HepG2 (cell line): ENCODE data around the gene TPI1. TPM values are rescaled to one million over a fixed set of nuclear protein-coding genes. Genes with fewer than 3 reads are reported as not detected.
A peak's percentile ranks its signal among the peaks of the same experiment; 100 is the strongest.

Experiments
- CHCHD3 ChIP-seq: sonication (generic); formaldehyde crosslinking; IDR thresholded peaks from 2 replicates; pipeline ENCODE4 v1.8.0; 2022; ENCODE audit warnings: mild to moderate bottlenecking, missing genetic modification reagents, moderate library complexity
- ELF3 ChIP-seq: IDR thresholded peaks from 2 replicates; pipeline ENCODE4 v1.6.1; 2016; ENCODE audit warnings: missing genetic modification reagents, missing compliant biosample characterization
- ISL2 ChIP-seq: sonication (generic); formaldehyde crosslinking; IDR thresholded peaks from 2 replicates; pipeline ENCODE4 v1.5.0; 2020; ENCODE audit warnings: missing genetic modification reagents
- KDM4B ChIP-seq: sonication (generic); formaldehyde crosslinking; IDR thresholded peaks from 2 replicates; pipeline ENCODE4 v1.4.0; 2020; ENCODE audit warnings: missing genetic modification reagents
- NFRKB ChIP-seq: fragments of 450-650 bp; IDR thresholded peaks from 2 replicates; pipeline ENCODE4 v1.6.1; 2017
- NR0B2 ChIP-seq: sonication (generic); formaldehyde crosslinking; IDR thresholded peaks from 2 replicates; pipeline ENCODE4 v1.4.0; 2020; ENCODE audit warnings: mild to moderate bottlenecking, missing genetic modification reagents
- PPARG ChIP-seq: conservative IDR thresholded peaks from 2 replicates; pipeline ENCODE4 v1.6.1; 2016; ENCODE audit warnings: missing biosample characterization, missing genetic modification reagents
- RXRA ChIP-seq: sonication (generic); formaldehyde crosslinking; IDR thresholded peaks from 2 replicates; pipeline ENCODE4 v1.5.1; 2020; ENCODE audit warnings: missing genetic modification reagents
- SMAD9 ChIP-seq: sonication (generic); formaldehyde crosslinking; IDR thresholded peaks from 2 replicates; pipeline ENCODE4 v1.5.1; 2020; ENCODE audit warnings: mild to moderate bottlenecking, missing genetic modification reagents
- ZNF704 ChIP-seq: sonication (generic); formaldehyde crosslinking; IDR thresholded peaks from 2 replicates; pipeline ENCODE4 v1.8.1; 2023; ENCODE audit warnings: mild to moderate bottlenecking, inconsistent platforms, moderate library complexity, missing genetic modification reagents, borderline replicate concordance
- polyA plus RNA-seq, 8 experiments: library from polyadenylated mRNA; depleted of rRNA in 3 of 8; stranded (reverse) in 7 of 8; unstranded in 1 of 8; fragments of >200 nt; fragmentation: Illumina TruSeq in 4 of 8; extraction: Trizol in 4 of 8; gene quantifications; 2 replicates each; pipeline versions ENCODE4 v1.2.1 to v1.2.3, GENCODE V29; 2011 to 2016; ENCODE audit warnings: low read depth in 4 of 8, missing spikeins in 1 of 8, mixed read lengths in 1 of 8; ENCODE audit not compliant: insufficient read depth in 1 of 8
- total RNA-seq, 5 experiments: library from RNA; depleted of rRNA; stranded (reverse); fragments of >200 nt; fragmentation: Illumina TruSeq; extraction: Trizol; gene quantifications; 2 replicates each; pipeline ENCODE4 v1.2.3, GENCODE V29; 2016; ENCODE audit warnings: low read depth in 1 of 5
- TF ChIP-seq, protein P1 (sequence below): IDR thresholded peaks from 2 replicates; pipeline ENCODE4 v1.6.1; 2018; ENCODE audit warnings: missing genetic modification reagents
- TF ChIP-seq, protein P2 (sequence below): sonication (generic); formaldehyde crosslinking; IDR thresholded peaks from 2 replicates; pipeline ENCODE4 v1.4.0; 2020; ENCODE audit warnings: missing genetic modification reagents
- TF ChIP-seq, protein P3 (sequence below): sonication (generic); formaldehyde crosslinking; IDR thresholded peaks from 2 replicates; pipeline ENCODE4 v1.8.0; 2022; ENCODE audit warnings: missing genetic modification reagents, mild to moderate bottlenecking, inconsistent platforms, borderline replicate concordance
- TF ChIP-seq, protein P4 (sequence below): sonication (generic); formaldehyde crosslinking; IDR thresholded peaks from 2 replicates; pipeline ENCODE4 v1.4.0; 2020; ENCODE audit warnings: missing genetic modification reagents, mild to moderate bottlenecking, borderline replicate concordance
- TF ChIP-seq, protein P5 (sequence below): sonication (generic); formaldehyde crosslinking; IDR thresholded peaks from 2 replicates; pipeline ENCODE4 v1.5.0; 2020; ENCODE audit warnings: mild to moderate bottlenecking, missing genetic modification reagents

TPI1 gene
- total and polyA plus RNA-seq, 2 of the 13 experiments (the other 11 are each of a cell fraction or from before 2014, with no cell fraction given) = 945 to 2,535 TPM

- TF ChIP-seq, protein P1, sequence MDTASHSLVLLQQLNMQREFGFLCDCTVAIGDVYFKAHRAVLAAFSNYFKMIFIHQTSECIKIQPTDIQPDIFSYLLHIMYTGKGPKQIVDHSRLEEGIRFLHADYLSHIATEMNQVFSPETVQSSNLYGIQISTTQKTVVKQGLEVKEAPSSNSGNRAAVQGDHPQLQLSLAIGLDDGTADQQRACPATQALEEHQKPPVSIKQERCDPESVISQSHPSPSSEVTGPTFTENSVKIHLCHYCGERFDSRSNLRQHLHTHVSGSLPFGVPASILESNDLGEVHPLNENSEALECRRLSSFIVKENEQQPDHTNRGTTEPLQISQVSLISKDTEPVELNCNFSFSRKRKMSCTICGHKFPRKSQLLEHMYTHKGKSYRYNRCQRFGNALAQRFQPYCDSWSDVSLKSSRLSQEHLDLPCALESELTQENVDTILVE (CRISPR knock-in tag) = peak; percentile 92
- TF ChIP-seq, protein P2, sequence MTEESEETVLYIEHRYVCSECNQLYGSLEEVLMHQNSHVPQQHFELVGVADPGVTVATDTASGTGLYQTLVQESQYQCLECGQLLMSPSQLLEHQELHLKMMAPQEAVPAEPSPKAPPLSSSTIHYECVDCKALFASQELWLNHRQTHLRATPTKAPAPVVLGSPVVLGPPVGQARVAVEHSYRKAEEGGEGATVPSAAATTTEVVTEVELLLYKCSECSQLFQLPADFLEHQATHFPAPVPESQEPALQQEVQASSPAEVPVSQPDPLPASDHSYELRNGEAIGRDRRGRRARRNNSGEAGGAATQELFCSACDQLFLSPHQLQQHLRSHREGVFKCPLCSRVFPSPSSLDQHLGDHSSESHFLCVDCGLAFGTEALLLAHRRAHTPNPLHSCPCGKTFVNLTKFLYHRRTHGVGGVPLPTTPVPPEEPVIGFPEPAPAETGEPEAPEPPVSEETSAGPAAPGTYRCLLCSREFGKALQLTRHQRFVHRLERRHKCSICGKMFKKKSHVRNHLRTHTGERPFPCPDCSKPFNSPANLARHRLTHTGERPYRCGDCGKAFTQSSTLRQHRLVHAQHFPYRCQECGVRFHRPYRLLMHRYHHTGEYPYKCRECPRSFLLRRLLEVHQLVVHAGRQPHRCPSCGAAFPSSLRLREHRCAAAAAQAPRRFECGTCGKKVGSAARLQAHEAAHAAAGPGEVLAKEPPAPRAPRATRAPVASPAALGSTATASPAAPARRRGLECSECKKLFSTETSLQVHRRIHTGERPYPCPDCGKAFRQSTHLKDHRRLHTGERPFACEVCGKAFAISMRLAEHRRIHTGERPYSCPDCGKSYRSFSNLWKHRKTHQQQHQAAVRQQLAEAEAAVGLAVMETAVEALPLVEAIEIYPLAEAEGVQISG = peak; percentile 90
- TF ChIP-seq NR0B2 (CRISPR knock-in tag) = no peak
- no peak for TF ChIP-seq CHCHD3 (CRISPR knock-in tag)
- TF ChIP-seq ZNF704 (CRISPR knock-in tag) = peak; percentile 72; the same call in 1 of the 2 replicates
- TF ChIP-seq RXRA (CRISPR knock-in tag) = peak; percentile 73
- TF ChIP-seq ISL2 = 0 out of 2 replicates have a peak, but pooled peaks have one; percentile 10
- TF ChIP-seq NFRKB = no peak
- TF ChIP-seq, protein P3, sequence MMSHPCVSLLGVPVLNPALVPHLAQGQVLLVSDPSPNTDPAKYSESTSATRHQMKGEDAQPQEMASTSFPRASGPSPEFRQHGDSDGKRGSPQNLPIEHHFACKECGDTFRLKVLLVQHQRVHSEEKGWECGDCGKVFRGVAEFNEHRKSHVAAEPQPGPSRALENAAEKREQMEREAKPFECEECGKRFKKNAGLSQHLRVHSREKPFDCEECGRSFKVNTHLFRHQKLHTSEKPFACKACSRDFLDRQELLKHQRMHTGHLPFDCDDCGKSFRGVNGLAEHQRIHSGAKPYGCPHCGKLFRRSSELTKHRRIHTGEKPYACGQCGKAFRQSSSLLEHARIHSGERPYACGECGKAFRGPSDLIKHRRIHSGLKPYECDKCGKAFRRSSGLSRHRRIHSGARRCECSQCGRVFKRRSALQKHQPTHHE (CRISPR knock-in tag) = peak; percentile 63; the same call in 1 of the 2 replicates
- TF ChIP-seq, protein P4, sequence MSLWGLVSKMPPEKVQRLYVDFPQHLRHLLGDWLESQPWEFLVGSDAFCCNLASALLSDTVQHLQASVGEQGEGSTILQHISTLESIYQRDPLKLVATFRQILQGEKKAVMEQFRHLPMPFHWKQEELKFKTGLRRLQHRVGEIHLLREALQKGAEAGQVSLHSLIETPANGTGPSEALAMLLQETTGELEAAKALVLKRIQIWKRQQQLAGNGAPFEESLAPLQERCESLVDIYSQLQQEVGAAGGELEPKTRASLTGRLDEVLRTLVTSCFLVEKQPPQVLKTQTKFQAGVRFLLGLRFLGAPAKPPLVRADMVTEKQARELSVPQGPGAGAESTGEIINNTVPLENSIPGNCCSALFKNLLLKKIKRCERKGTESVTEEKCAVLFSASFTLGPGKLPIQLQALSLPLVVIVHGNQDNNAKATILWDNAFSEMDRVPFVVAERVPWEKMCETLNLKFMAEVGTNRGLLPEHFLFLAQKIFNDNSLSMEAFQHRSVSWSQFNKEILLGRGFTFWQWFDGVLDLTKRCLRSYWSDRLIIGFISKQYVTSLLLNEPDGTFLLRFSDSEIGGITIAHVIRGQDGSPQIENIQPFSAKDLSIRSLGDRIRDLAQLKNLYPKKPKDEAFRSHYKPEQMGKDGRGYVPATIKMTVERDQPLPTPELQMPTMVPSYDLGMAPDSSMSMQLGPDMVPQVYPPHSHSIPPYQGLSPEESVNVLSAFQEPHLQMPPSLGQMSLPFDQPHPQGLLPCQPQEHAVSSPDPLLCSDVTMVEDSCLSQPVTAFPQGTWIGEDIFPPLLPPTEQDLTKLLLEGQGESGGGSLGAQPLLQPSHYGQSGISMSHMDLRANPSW (CRISPR knock-in tag) = peak; percentile 77; the same call in 1 of the 2 replicates
- TF ChIP-seq PPARG = peak; percentile 62
- peak; percentile 89 for TF ChIP-seq ELF3 (CRISPR knock-in tag)
- TF ChIP-seq, protein P5, sequence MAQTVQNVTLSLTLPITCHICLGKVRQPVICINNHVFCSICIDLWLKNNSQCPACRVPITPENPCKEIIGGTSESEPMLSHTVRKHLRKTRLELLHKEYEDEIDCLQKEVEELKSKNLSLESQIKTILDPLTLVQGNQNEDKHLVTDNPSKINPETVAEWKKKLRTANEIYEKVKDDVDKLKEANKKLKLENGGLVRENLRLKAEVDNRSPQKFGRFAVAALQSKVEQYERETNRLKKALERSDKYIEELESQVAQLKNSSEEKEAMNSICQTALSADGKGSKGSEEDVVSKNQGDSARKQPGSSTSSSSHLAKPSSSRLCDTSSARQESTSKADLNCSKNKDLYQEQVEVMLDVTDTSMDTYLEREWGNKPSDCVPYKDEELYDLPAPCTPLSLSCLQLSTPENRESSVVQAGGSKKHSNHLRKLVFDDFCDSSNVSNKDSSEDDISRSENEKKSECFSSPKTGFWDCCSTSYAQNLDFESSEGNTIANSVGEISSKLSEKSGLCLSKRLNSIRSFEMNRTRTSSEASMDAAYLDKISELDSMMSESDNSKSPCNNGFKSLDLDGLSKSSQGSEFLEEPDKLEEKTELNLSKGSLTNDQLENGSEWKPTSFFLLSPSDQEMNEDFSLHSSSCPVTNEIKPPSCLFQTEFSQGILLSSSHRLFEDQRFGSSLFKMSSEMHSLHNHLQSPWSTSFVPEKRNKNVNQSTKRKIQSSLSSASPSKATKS (CRISPR knock-in tag) = no peak
- no peak; the same call in 1 of the 2 replicates for TF ChIP-seq KDM4B (CRISPR knock-in tag)
- TF ChIP-seq SMAD9 = no peak
Measured at GRCh38 chr12:6890789-6891645, 23.7 kb downstream of the TPI1 start (continued).
